Breast epithelium (tissue), 4 donors: Measurements from ENCODE around the gene NUDT2. TPM values are rescaled to one million over a fixed set of nuclear protein-coding genes. Genes with fewer than 3 reads are reported as not detected.

ENCODE experiments used
- DNase-seq, 2 donors: peaks; one replicate each; pipeline ENCODE4 v3.0.0-alpha.2; 2019; ENCODE audit warnings: low spot score in 2 of 2
- H3K27ac ChIP-seq, 2 donors: fragments of 200-600 bp; sonication (generic) in 1 of 2; one replicate each; pipeline ENCODE4 v1.5.1; 2016 to 2019; ENCODE audit warnings: mild to moderate bottlenecking in 1 of 2
- H3K27me3 ChIP-seq, 2 donors: fragments of 200-600 bp; sonication (generic) in 1 of 2; one replicate each; pipeline versions ENCODE4 v1.5.1 to v1.6.0; 2017 to 2019; ENCODE audit warnings: control low read depth in 1 of 2, mild to moderate bottlenecking in 1 of 2
- H3K36me3 ChIP-seq: fragments of 200-600 bp; one replicate; pipeline ENCODE4 v1.5.1; 2019
- H3K4me1 ChIP-seq, 2 donors: fragments of 200-600 bp; sonication (generic); one replicate each; pipeline ENCODE4 v1.5.1; 2016 to 2019; ENCODE audit warnings: control low read depth in 1 of 2
- H3K4me3 ChIP-seq, 3 donors: fragments of 200-600 bp; sonication (generic); 1 replicate in 2 of 3; 2 replicates in 1 of 3; pipeline ENCODE4 v1.5.1; 2016 to 2019; ENCODE audit warnings: mild to moderate bottlenecking in 3 of 3, moderate library complexity in 2 of 3
- H3K9me3 ChIP-seq, 2 donors: fragments of 200-600 bp; sonication (generic) in 1 of 2; one replicate each; pipeline ENCODE4 v1.5.1; 2016 to 2019; ENCODE audit warnings: control low read depth in 1 of 2
- CTCF ChIP-seq, 3 donors: fragments of 450-650 bp; IDR thresholded peaks; one replicate each; pipeline ENCODE4 v1.5.1; 2016 to 2017; ENCODE audit warnings: antibody characterized with exemption in 3 of 3, mild to moderate bottlenecking in 3 of 3, moderate library complexity in 3 of 3
- POLR2A ChIP-seq: fragments of 450-650 bp; IDR thresholded peaks from one replicate; pipeline ENCODE4 v1.6.1; 2016; ENCODE audit warnings: antibody characterized with exemption, mild to moderate bottlenecking, moderate library complexity
- POLR2AphosphoS5 ChIP-seq, 3 donors: sonication (generic); formaldehyde crosslinking; IDR thresholded peaks; one replicate each; pipeline ENCODE4 v1.6.1; 2017; ENCODE audit warnings: antibody characterized with exemption in 3 of 3
- intact Hi-C: fragments of 100-400 bp; cut with DNase I; formaldehyde crosslinking; loops from one replicate; pipeline ENCODE4 v1.15.1; 2023; ENCODE audit warnings: low total_unique reads
- total RNA-seq, 3 donors: library from RNA; depleted of rRNA; stranded (reverse); fragments of >200 nt; gene quantifications; one replicate each; pipeline ENCODE4 v1.1.0, GENCODE V29; 2016

The NUDT2 gene
- total RNA-seq, 3 donors from 2014 or later: 20.0 to 22.0 (median 21.6) TPM

- H3K27me3 ChIP-seq: no peaks in the 10 kb centered on the region
- peak within 1 kb of the TSS; percentile 80 for H3K27ac ChIP-seq
- DNase-seq: peak; percentile 90 to 91
- H3K4me3 ChIP-seq: peak within 1 kb of the TSS; percentile 66 to 78 (median 76)
- TF ChIP-seq CTCF (IDR thresholded peaks at IDR 0.05) (peak in 1 of 3 donors; percentile 7), POLR2AphosphoS5 (IDR thresholded peaks at IDR 0.05) (peak in 2 of 3 donors; percentile 29 to 44), POLR2A (no peak)
- peaks cover 5 to 6% of the 10 kb centered on the region in 2 donors for H3K4me1 ChIP-seq
- no peaks in the 10 kb centered on the region for H3K9me3 ChIP-seq
- no peaks in the 10 kb centered on the region for H3K36me3 ChIP-seq
- intact Hi-C loops: no loop called here
These were observed 47.4 kb downstream of the NUDT2 start, which contains the start of gene MYORG for GRCh38 chr9:34376596-34377403. MYORG (minus strand) TSS chr9:34376898; CDS start chr9:34372943, 3,955 bp downstream.

- peak in 1 of 2 donors; percentile 38 for DNase-seq
- no peaks in the 10 kb centered on the region for H3K36me3 ChIP-seq
- H3K4me3 ChIP-seq: peak overlapping the region; percentile 66 to 78 (median 76)
- TF ChIP-seq POLR2AphosphoS5 (IDR thresholded peaks at IDR 0.05) (no peak), CTCF (IDR thresholded peaks at IDR 0.05) (no peak), POLR2A (no peak)
- intact Hi-C loops: no loop called here
- no peaks in the 10 kb centered on the region for H3K9me3 ChIP-seq
- no peaks in the 10 kb centered on the region for H3K27me3 ChIP-seq
- H3K27ac ChIP-seq: peak overlapping the region; percentile 80
- peaks cover 5 to 6% of the 10 kb centered on the region in 2 donors for H3K4me1 ChIP-seq
These were observed 48.0 kb downstream of the NUDT2 start for GRCh38 chr9:34377404-34377746.

- TF ChIP-seq POLR2A: no peak
- no peak for TF ChIP-seq POLR2AphosphoS5 (IDR thresholded peaks at IDR 0.05)
- TF ChIP-seq CTCF (IDR thresholded peaks at IDR 0.05): no peak
- intact Hi-C loops: no loop called here
- H3K27ac ChIP-seq: no peak overlapping the region
- H3K36me3 ChIP-seq: no peaks in the 10 kb centered on the region
- no peaks in the 10 kb centered on the region for H3K27me3 ChIP-seq
- H3K9me3 ChIP-seq: no peaks in the 10 kb centered on the region
- H3K4me3 ChIP-seq: no peak overlapping the region
- H3K4me1 ChIP-seq: peaks cover 5 to 6% of the 10 kb centered on the region in 2 donors
- no peak for DNase-seq
These were observed 49.1 kb downstream of the NUDT2 start for GRCh38 chr9:34378376-34379060.

- peak overlapping the region; percentile 14 to 76 (median 56) for H3K4me3 ChIP-seq
- peak overlapping the region in 1 of 2 donors; percentile 16 for H3K27ac ChIP-seq
- no peaks in the 10 kb centered on the region for H3K27me3 ChIP-seq
- peaks cover 5 to 6% of the 10 kb centered on the region in 2 donors for H3K4me1 ChIP-seq
- H3K9me3 ChIP-seq: no peaks in the 10 kb centered on the region
- H3K36me3 ChIP-seq: no peaks in the 10 kb centered on the region
- peak; percentile 79 to 89 for DNase-seq
- TF ChIP-seq CTCF (IDR thresholded peaks at IDR 0.05): peak; percentile 83 to 98 (median 97)
- no peak for TF ChIP-seq POLR2A
- TF ChIP-seq POLR2AphosphoS5 (IDR thresholded peaks at IDR 0.05): peak in 1 of 3 donors; percentile 21
- intact Hi-C loops: no loop called here
These were observed 50.1 kb downstream of the NUDT2 start for GRCh38 chr9:34379334-34380033.
